Common myeloid progenitor, CD34-positive (primary cell): ENCODE results near the gene MRPL54.
"Not testable (repeated sequence)": the region's sequence is repeated elsewhere in the genome, so short reads cannot be mapped to it uniquely, and the experiment has no call there.

Experiments
- CTCF ChIA-PET: fragments of 350-600 bp; sonication (Branson Sonifier 250); formaldehyde crosslinking; loops from one replicate; lab custom pipeline; 2021; ENCODE audit warnings: antibody characterized with exemption; lab: Charles Lee
- POLR2A ChIA-PET: fragments of 350-600 bp; sonication (Branson Sonifier 250); formaldehyde crosslinking; loops from one replicate; lab custom pipeline; 2021; ENCODE audit warnings: antibody characterized with exemption; lab: Charles Lee
- DNase-seq, 3 donors: peaks; one replicate each; pipeline versions ENCODE4 v3.0.0 to v3.0.0-alpha.2; 2013
- H3K27ac ChIP-seq, 2 experiments: 1 replicate in 1 of 2; 2 replicates in 1 of 2; pipeline ENCODE4 v1.7.0; 2013; ENCODE audit warnings: inconsistent platforms in 2 of 2, low read length in 2 of 2, mild to moderate bottlenecking in 2 of 2, low read depth in 1 of 2, moderate library complexity in 1 of 2; ENCODE audit not compliant: severe bottlenecking in 2 of 2, insufficient read depth in 1 of 2, poor library complexity in 1 of 2
- H3K27me3 ChIP-seq, 5 experiments: replicated peaks in 2 of 5; 1 replicate in 3 of 5; 2 replicates in 2 of 5; pipeline versions ENCODE4 v1.6.1 to v1.7.0; 2013; ENCODE audit warnings: low read length in 4 of 5, mild to moderate bottlenecking in 2 of 5, moderate library complexity in 2 of 5, inconsistent platforms in 1 of 5; ENCODE audit not compliant: insufficient read depth in 5 of 5, control insufficient read depth in 4 of 5
- H3K36me3 ChIP-seq, 4 experiments: 1 replicate in 2 of 4; 2 replicates in 2 of 4; pipeline versions ENCODE4 v1.6.1 to v1.7.0; 2013; ENCODE audit warnings: low read length in 3 of 4, control low read depth in 1 of 4, mild to moderate bottlenecking in 1 of 4; ENCODE audit not compliant: control insufficient read depth in 4 of 4, insufficient read depth in 4 of 4
- H3K4me1 ChIP-seq, 4 experiments: 1 replicate in 3 of 4; 2 replicates in 1 of 4; pipeline versions ENCODE4 v1.6.1 to v1.7.1; 2013; ENCODE audit warnings: low read length in 3 of 4, mild to moderate bottlenecking in 3 of 4, control low read depth in 1 of 4, inconsistent platforms in 1 of 4, moderate library complexity in 1 of 4; ENCODE audit not compliant: control insufficient read depth in 4 of 4, insufficient read depth in 4 of 4; ENCODE audit errors: control extremely low read depth in 1 of 4
- H3K4me3 ChIP-seq, 7 experiments: 1 replicate in 4 of 7; 2 replicates in 3 of 7; pipeline versions ENCODE4 v1.5.1 to v1.7.0; 2013; ENCODE audit warnings: mild to moderate bottlenecking in 7 of 7, low read length in 6 of 7, moderate library complexity in 6 of 7, inconsistent platforms in 2 of 7, low read depth in 2 of 7, control low read depth in 1 of 7; ENCODE audit not compliant: insufficient read depth in 4 of 7, control insufficient read depth in 1 of 7; ENCODE audit errors: extremely low read depth in 1 of 7
- H3K9me3 ChIP-seq, 5 experiments: 1 replicate in 4 of 5; 2 replicates in 1 of 5; pipeline versions ENCODE4 v1.6.1 to v1.7.1; 2013; ENCODE audit warnings: low read length in 4 of 5, mild to moderate bottlenecking in 2 of 5, inconsistent platforms in 1 of 5, low read depth in 1 of 5, moderate library complexity in 1 of 5; ENCODE audit not compliant: control insufficient read depth in 4 of 5, insufficient read depth in 2 of 5; ENCODE audit errors: control extremely low read depth in 1 of 5
- WGBS: methylation state at CpG from one replicate; pipeline ENCODE4 v1.1.5; 2013; ENCODE audit not compliant: insufficient coverage; 5-methylcytosine and 5-hydroxymethylcytosine counted together

The MRPL54 gene

GRCh38 chr19:3750211-3750610 is 12.3 kb upstream of the MRPL54 start:
- ChIA-PET CTCF (interaction anchor here (1.3 to 1.6 kb wide), 2 partner anchors 9 to 18 kb away, joined by 4 read pairs; no protein-coding TSS in a partner anchor), POLR2A (interaction anchor here (0.5 to 0.6 kb wide), 2 partner anchors 83 to 706 kb away, joined by 3 read pairs; no protein-coding TSS in a partner anchor)
- WGBS, result 100% methylated on average over 2 of the region's 2 CpGs
- DNase-seq, result no peak
- Histone ChIP-seq H3K4me3 (no peak overlapping the region), H3K4me1 (no peaks in the 10 kb centered on the region), H3K27ac (no peak overlapping the region), H3K9me3 (no peaks in the 10 kb centered on the region), H3K27me3 (no peaks in the 10 kb centered on the region), H3K36me3 (peaks cover 3 to 30% (median 19%) of the 10 kb centered on the region in 4 experiments)

GRCh38 chr19:3751236-3751635 is 11.2 kb upstream of the MRPL54 start:
- no peaks in the 10 kb centered on the region for H3K9me3 ChIP-seq
- H3K4me1 ChIP-seq, result no peaks in the 10 kb centered on the region
- ChIA-PET CTCF (interaction anchor here (1.4 kb wide), 1 partner anchor 9 kb away, joined by 3 read pairs; no protein-coding TSS in a partner anchor), POLR2A (no interaction called here)
- DNase-seq, result no peak
- no peak overlapping the region for H3K4me3 ChIP-seq
- H3K27me3 ChIP-seq, result no peaks in the 10 kb centered on the region
- peaks cover 3 to 30% (median 19%) of the 10 kb centered on the region in 4 experiments for H3K36me3 ChIP-seq
- no peak overlapping the region for H3K27ac ChIP-seq
- 96% methylated on average over 29 of the region's 30 CpGs for WGBS

- Histone ChIP-seq H3K27ac (no peak overlapping the region), H3K27me3 (no peaks in the 10 kb centered on the region), H3K9me3 (no peaks in the 10 kb centered on the region), H3K4me3 (no peak overlapping the region), H3K36me3 (peaks cover 5 to 30% (median 20%) of the 10 kb centered on the region in 4 experiments), H3K4me1 (no peaks in the 10 kb centered on the region)
- DNase-seq, result no peak
- WGBS, result 96% methylated on average over 24 of the region's 25 CpGs
- ChIA-PET POLR2A (no interaction called here), CTCF (interaction anchor here (0.6 to 1.4 kb wide), 2 partner anchors 8 to 9 kb away, joined by 3 read pairs; partner anchors contain the start of gene APBA3)
Measured at GRCh38 chr19:3752492-3752891, 10.0 kb upstream of the MRPL54 start.

GRCh38 chr19:3753631-3754410 is 8.7 kb upstream of the MRPL54 start:
- H3K9me3 ChIP-seq, result no peaks in the 10 kb centered on the region
- no peaks in the 10 kb centered on the region for H3K27me3 ChIP-seq
- ChIA-PET POLR2A (no interaction called here), CTCF (no interaction called here)
- H3K4me1 ChIP-seq, result no peaks in the 10 kb centered on the region
- no peak overlapping the region for H3K27ac ChIP-seq
- H3K36me3 ChIP-seq, result peaks cover 5 to 35% (median 23%) of the 10 kb centered on the region in 4 experiments
- H3K4me3 ChIP-seq, result no peak overlapping the region
- WGBS, result 97% methylated on average over 40 of the region's 51 CpGs
- no peak for DNase-seq

- DNase-seq, H3K27ac ChIP-seq, H3K27me3 ChIP-seq, H3K4me3 ChIP-seq, POLR2A ChIA-PET, H3K9me3 ChIP-seq: not testable (repeated sequence)
- 95% methylated on average over 7 of the region's 7 CpGs for WGBS
- Histone ChIP-seq H3K4me1 (peaks cover 0 to 14% (median 12%) of the 10 kb centered on the region in 4 experiments), H3K36me3 (peaks cover 2 to 22% (median 8%) of the 10 kb centered on the region in 4 experiments)
- CTCF ChIA-PET, result interaction anchor here (0.9 to 2.1 kb wide), 4 partner anchors 21 to 61 kb away, joined by 3 to 6 read pairs (median 5); no protein-coding TSS in a partner anchor
Measured at GRCh38 chr19:3757705-3758104, 4.8 kb upstream of the MRPL54 start.

- DNase-seq, H3K27ac ChIP-seq, H3K27me3 ChIP-seq, H3K4me3 ChIP-seq, H3K9me3 ChIP-seq: not testable (repeated sequence)
- Histone ChIP-seq H3K36me3 (peaks cover 2 to 20% (median 8%) of the 10 kb centered on the region in 4 experiments), H3K4me1 (peaks cover 3 to 18% (median 14%) of the 10 kb centered on the region in 4 experiments)
- whole genome bisulfite sequencing, result 100% methylated on average over 10 of the region's 13 CpGs
- ChIA-PET POLR2A (interaction anchor here (0.6 kb wide), 1 partner anchor 68 kb away, joined by 3 read pairs; no protein-coding TSS in a partner anchor), CTCF (interaction anchor here (0.9 to 2.1 kb wide), 5 partner anchors 21 to 64 kb away, joined by 3 to 6 read pairs (median 4); no protein-coding TSS in a partner anchor)
Measured at GRCh38 chr19:3758297-3758696, 4.2 kb upstream of the MRPL54 start.
